ENCODE measurements around the gene TARS1.

Gene TARS1

DNA sequence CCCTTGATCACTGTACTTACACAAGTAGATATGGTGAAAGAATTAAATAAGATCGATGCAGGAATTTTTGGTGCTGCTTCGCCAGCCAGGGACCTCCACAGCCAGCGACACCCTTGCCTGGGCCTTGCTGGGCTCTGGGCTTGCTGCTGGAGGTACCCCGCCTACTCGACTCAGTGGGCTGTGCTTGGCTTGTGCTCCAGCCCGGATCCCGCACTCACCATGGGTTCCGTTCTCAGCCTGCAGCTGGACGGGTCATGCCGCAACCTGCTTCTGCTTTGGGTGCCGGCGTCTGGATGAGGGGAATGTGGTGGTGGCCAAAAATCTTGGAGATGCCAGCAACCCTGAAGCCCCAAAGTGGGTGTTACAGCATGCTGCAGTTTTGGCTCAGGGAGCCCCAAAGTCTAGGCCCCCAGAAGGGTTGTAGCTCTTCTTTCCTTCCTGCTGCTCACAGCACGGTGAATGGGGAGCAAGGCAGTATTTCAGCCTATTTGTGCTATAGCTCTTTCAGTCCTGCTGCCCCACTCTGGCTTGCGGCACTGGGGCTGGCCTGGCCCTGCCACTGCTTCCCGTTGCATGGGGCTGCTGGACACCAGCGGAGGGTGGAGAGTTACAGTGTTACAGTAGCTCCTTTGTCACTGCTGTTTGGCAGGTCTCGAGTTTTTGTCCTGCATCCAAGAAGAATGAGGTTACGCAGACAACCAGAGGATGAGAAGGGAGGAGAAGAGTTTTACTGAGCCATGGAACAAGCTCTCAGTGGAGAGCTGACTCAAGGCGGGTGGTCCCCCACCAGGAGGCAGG is 48.0 kb downstream of the TARS1 start:
- POLR2A ChIA-PET (ENCODE audit: low non-redundant PET) = no interaction called here
- CTCF ChIA-PET = interaction anchor here (0.8 kb wide), 1 partner anchor 10 kb away, joined by 3 read pairs; no protein-coding TSS in a partner anchor
- TF ChIP-seq CTCF (conservative IDR thresholded peaks at IDR 0.05; ENCODE audit: low read depth) = no peak
- DNase-seq (ENCODE audit: low spot score) = no peak
- no peak overlapping the region for H3K27ac ChIP-seq

DNA sequence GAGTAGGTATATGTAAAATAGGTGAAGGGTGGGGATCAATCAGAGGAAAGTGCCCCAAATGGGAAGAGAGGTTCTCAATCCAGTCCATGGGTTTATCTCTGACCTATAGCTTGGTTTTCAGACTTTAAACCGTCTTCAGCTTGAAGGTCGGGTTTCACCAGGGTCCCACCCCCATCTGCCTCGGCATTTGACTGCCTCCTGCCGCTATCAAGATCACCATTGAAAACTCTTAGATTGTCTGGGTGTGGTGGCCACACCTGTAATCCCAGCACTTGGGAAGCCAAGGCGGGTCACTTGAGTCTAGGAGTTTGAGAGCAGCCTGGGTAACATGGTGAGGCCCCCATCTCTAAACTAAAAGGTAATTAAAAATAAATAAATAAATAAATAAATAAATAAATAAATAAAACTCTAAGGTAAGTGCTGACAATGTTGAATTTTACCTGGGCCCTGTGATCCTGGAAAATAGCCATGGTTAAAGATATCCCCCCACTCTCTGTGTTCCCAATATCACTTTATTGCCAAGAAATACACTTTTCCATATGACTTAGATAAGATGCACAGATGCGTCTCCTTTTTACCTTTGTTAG is 48.8 kb downstream of the TARS1 start:
- POLR2A ChIA-PET (ENCODE audit: low non-redundant PET) = no interaction called here
- no peak for DNase-seq (ENCODE audit: low spot score)
- CTCF ChIA-PET = interaction anchor here (0.7 kb wide), 1 partner anchor 35 kb away, joined by 3 read pairs; no protein-coding TSS in a partner anchor
- no peak overlapping the region for H3K27ac ChIP-seq
- no peak for TF ChIP-seq CTCF (conservative IDR thresholded peaks at IDR 0.05; ENCODE audit: low read depth)

DNA sequence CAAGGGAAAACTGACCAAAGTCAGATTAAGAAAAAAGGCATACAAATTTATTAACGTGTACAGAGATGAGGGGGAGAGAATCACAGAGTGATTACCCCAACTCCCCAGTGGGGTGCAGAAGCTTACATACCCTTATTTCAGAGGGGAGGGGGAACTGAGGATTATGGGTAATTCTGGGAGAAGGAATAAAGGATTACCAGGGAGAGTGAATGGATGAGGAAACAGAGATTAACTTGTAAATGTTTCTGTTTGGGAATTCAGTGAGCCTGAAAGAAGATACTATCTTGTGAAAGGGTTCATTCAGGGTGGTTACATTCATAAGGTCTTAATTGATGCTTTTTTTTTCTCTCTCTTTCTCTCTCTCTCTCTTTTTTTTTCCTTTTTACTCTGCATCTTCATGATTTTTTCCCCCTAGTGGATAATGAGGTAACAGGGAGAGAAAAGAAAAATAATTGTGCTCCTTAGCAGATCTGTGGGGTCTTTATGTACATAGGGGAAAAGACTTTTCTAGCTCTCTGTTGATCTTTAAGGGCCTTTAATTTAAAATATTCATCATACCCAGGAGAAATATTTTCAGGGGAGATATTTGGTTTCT is 49.4 kb downstream of the TARS1 start:
- no peak for DNase-seq (ENCODE audit: low spot score)
- CTCF ChIA-PET = interaction anchor here (0.7 kb wide), 2 partner anchors 36 to 88 kb away, joined by 3 read pairs; no protein-coding TSS in a partner anchor
- POLR2A ChIA-PET (ENCODE audit: low non-redundant PET) = no interaction called here
- no peak for TF ChIP-seq CTCF (conservative IDR thresholded peaks at IDR 0.05; ENCODE audit: low read depth)
- no peak overlapping the region for H3K27ac ChIP-seq

DNA sequence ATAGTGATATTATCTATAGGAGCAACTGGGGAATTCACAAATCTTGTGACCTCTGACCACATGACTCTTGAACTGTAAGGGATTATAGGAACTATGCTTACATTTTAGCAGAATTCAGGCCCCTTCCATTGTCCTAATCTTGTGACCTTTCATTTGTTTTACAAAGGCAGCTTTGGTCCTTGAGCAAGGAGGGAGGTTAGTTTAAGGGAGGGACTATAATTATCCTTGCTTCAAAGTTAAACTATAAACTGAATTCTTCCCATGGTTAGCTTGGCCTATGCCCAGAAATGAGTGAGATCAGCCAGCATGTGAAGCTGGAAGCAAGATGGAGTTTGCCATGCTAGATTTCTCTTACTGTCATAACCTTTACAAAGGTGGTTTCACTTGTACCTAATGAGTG is 51.2 kb downstream of the TARS1 start:
- TF ChIP-seq CTCF (conservative IDR thresholded peaks at IDR 0.05; ENCODE audit: low read depth) = no peak
- no peak for DNase-seq (ENCODE audit: low spot score)
- ChIA-PET POLR2A (ENCODE audit: low non-redundant PET) (no interaction called here), CTCF (no interaction called here)
- H3K27ac ChIP-seq = no peak overlapping the region

DNA sequence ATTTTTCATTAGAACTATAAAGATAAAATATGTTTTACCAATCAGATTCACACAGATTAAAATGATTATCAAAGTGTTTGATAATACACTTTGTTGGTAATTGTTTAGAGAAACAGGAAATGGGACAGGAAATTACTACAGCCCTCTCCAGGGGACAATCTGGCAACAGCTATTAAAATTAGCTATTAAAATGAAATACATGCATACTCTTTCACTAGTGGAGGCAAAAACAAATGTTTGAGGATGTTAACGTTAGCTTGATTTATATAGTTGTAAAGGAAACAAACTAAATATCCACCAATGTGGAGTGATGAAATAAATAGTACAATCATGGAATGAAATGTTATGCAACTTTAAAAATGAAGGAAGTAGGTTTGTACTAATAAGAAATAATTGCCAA is 53.7 kb downstream of the TARS1 start:
- no peak for DNase-seq (ENCODE audit: low spot score)
- CTCF ChIA-PET = interaction anchor here (0.6 kb wide), 2 partner anchors 27 to 219 kb away, joined by 3 read pairs; no protein-coding TSS in a partner anchor
- H3K27ac ChIP-seq = no peak overlapping the region
- POLR2A ChIA-PET (ENCODE audit: low non-redundant PET) = no interaction called here
- no peak for TF ChIP-seq CTCF (conservative IDR thresholded peaks at IDR 0.05; ENCODE audit: low read depth)

DNA sequence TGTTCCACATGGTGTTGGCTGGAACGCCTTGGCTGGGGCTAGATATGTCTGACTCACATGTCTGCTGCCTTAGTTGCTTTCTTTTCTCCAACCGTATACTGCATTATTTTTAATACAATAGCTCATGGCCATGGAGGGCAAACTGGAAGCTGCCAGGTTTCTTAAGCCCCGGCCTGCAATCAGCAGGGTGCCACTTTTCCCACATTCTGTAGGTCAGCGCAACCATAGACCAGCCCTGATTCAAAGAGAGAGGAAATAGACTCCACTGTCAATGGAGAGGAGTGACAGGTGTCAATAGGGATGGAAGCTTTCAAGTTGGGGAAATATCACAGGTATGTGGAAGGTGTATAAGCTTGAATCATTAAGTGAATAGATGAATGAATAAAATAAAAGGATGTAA is 60.5 kb downstream of the TARS1 start:
- TF ChIP-seq CTCF (conservative IDR thresholded peaks at IDR 0.05; ENCODE audit: low read depth) = no peak
- ChIA-PET POLR2A (ENCODE audit: low non-redundant PET) (no interaction called here), CTCF (no interaction called here)
- no peak overlapping the region for H3K27ac ChIP-seq
- no peak for DNase-seq (ENCODE audit: low spot score)

All from RWPE1 (cell line).